Endothelial cell of umbilical vein (primary cell): Measurements from ENCODE around the gene ITGA5. TPM values are rescaled to one million over a fixed set of nuclear protein-coding genes. Genes with fewer than 3 reads are reported as not detected.

ENCODE experiments used
- BruUV-seq: library from RNA; stranded (reverse); fragments of 400-500 nt; replicated peaks from 2 replicates; lab custom pipeline; 2021; lab: Mats Ljungman, UMichigan
- CTCF ChIA-PET: fragments of 300-600, 350-600 bp; sonication (Branson Sonifier 250); formaldehyde crosslinking; loops from one replicate; lab custom pipeline; 2021; ENCODE audit warnings: antibody characterized with exemption, inconsistent platforms; lab: Charles Lee
- POLR2A ChIA-PET: fragments of 300-600, 350-600 bp; sonication (Branson Sonifier 250); formaldehyde crosslinking; loops from one replicate; lab custom pipeline; 2021; ENCODE audit warnings: antibody characterized with exemption, inconsistent platforms; lab: Charles Lee
- DNase-seq: peaks from one replicate; pipeline ENCODE4 v3.0.0-alpha.2; 2011; ENCODE audit warnings: low read depth, low spot score
- FAIRE-seq: peaks from 2 replicates; lab custom pipeline; 2011; peaks lifted over from hg19 to GRCh38; lab: Jason Lieb, UNC
- H2AFZ ChIP-seq: 2 replicates; pipeline ENCODE4 v1.6.0; 2012; ENCODE audit warnings: low read depth, low read length, control low read depth, inconsistent platforms
- H3K27ac ChIP-seq: 2 replicates; pipeline ENCODE4 v1.5.1; 2011; ENCODE audit warnings: low read depth, mild to moderate bottlenecking, control low read depth, low read length, moderate library complexity; ENCODE audit not compliant: insufficient read depth
- H3K27me3 ChIP-seq, 2 experiments: 2 replicates each; pipeline versions ENCODE4 v1.6.0 to v1.6.1; 2011; ENCODE audit warnings: low read length in 2 of 2, mixed read lengths in 1 of 2; ENCODE audit not compliant: control insufficient read depth in 2 of 2, insufficient read depth in 2 of 2
- H3K36me3 ChIP-seq, 2 experiments: 2 replicates in 1 of 2; 3 replicates in 1 of 2; pipeline ENCODE4 v1.5.1; 2011; ENCODE audit warnings: low read length in 2 of 2, mild to moderate bottlenecking in 1 of 2, moderate library complexity in 1 of 2; ENCODE audit not compliant: control insufficient read depth in 2 of 2, insufficient read depth in 2 of 2; ENCODE audit errors: extremely low read depth in 1 of 2
- H3K4me1 ChIP-seq: 3 replicates; pipeline ENCODE4 v1.5.1; 2011; ENCODE audit warnings: mild to moderate bottlenecking, low read length; ENCODE audit not compliant: control insufficient read depth, insufficient read depth; ENCODE audit errors: extremely low read depth
- H3K4me2 ChIP-seq: 2 replicates; pipeline ENCODE4 v1.6.1; 2011; ENCODE audit warnings: low read length, control low read depth, mixed read lengths; ENCODE audit not compliant: insufficient read depth
- H3K4me3 ChIP-seq, 3 experiments: fragments of 200-600 bp in 1 of 3; sonication (generic), shearing (Covaris generic) in 1 of 3; replicated peaks in 1 of 3; 2 replicates each; pipeline ENCODE4 v1.5.1; 2011 to 2016; ENCODE audit warnings: control low read depth in 3 of 3, low read length in 3 of 3, mild to moderate bottlenecking in 2 of 3, inconsistent platforms in 1 of 3, low read depth in 1 of 3, moderate library complexity in 1 of 3; ENCODE audit not compliant: insufficient read depth in 1 of 3
- H3K79me2 ChIP-seq: 2 replicates; pipeline ENCODE4 v1.6.0; 2012; ENCODE audit warnings: low read length, inconsistent platforms; ENCODE audit not compliant: control insufficient read depth, insufficient read depth
- H3K9ac ChIP-seq: replicated peaks from 2 replicates; pipeline ENCODE3; 2011; ENCODE audit warnings: low read length, control low read depth; ENCODE audit not compliant: insufficient read depth; ENCODE audit errors: extremely low read depth
- H3K9me1 ChIP-seq: replicated peaks from 3 replicates; pipeline ENCODE4 v1.6.0; 2011; ENCODE audit warnings: mild to moderate bottlenecking, low read length; ENCODE audit not compliant: control insufficient read depth, insufficient read depth; ENCODE audit errors: extremely low read depth
- H3K9me3 ChIP-seq: replicated peaks from 2 replicates; pipeline ENCODE4 v1.5.1; 2012; ENCODE audit warnings: low read length, inconsistent platforms; ENCODE audit not compliant: control insufficient read depth, insufficient read depth
- H4K20me1 ChIP-seq: replicated peaks from 2 replicates; pipeline ENCODE3; 2011; ENCODE audit warnings: mild to moderate bottlenecking, low read length; ENCODE audit not compliant: control insufficient read depth, insufficient read depth; ENCODE audit errors: extremely low read depth
- FOS ChIP-seq: IDR thresholded peaks from 2 replicates; pipeline ENCODE4 v1.6.1; 2011; ENCODE audit warnings: mild to moderate bottlenecking, low read length, moderate library complexity, borderline replicate concordance; ENCODE audit not compliant: insufficient read depth
- GATA2 ChIP-seq: IDR thresholded peaks from 2 replicates; pipeline ENCODE4 v1.7.0; 2011; ENCODE audit warnings: low read depth, mild to moderate bottlenecking, moderate library complexity, mixed read lengths, low read length; ENCODE audit not compliant: insufficient read length, insufficient read depth
- MAX ChIP-seq: IDR thresholded peaks from 2 replicates; pipeline ENCODE4 v1.6.1; 2011; ENCODE audit not compliant: insufficient read depth, insufficient read length
- MYC ChIP-seq: IDR thresholded peaks from one replicate; pipeline ENCODE4 v1.6.1; 2011; ENCODE audit warnings: mild to moderate bottlenecking, low read depth, low read length
- POLR2AphosphoS5 ChIP-seq: IDR thresholded peaks from 2 replicates; pipeline ENCODE4 v1.6.1; 2012; ENCODE audit warnings: low read depth, mild to moderate bottlenecking, control low read depth, low read length, moderate library complexity; ENCODE audit not compliant: insufficient read depth
- dilution Hi-C: fragments of 300-500 bp; cut with MboI; formaldehyde crosslinking; loops from one replicate; pipeline ENCODE4 v1.15.0; 2019; ENCODE audit warnings: low sequenced_read_pairs; ENCODE audit not compliant: extremely low pct_ligation_motif_present
- intact Hi-C: fragments of 100-400 bp; cut with micrococcal nuclease; formaldehyde crosslinking; loops from one replicate; pipeline ENCODE4 v1.10.0; 2022
- polyA plus RNA-seq, 4 experiments: library from polyadenylated mRNA; depleted of rRNA in 3 of 4; stranded (reverse) in 3 of 4; unstranded in 1 of 4; fragments of >200 nt; gene quantifications; 2 replicates each; pipeline versions ENCODE4 v1.2.1 to v1.2.3, GENCODE V29; 2011 to 2012; ENCODE audit warnings: missing spikeins in 1 of 4
- total RNA-seq: library from RNA; stranded (reverse); gene quantifications from 2 replicates; pipeline ENCODE4 v1.2.3, GENCODE V29; 2021

The ITGA5 gene
- total and polyA plus RNA-seq, 2 donors (not counting 3 experiments of a cell fraction or from before 2014, with no cell fraction given), result 657 to 938 TPM

DNA sequence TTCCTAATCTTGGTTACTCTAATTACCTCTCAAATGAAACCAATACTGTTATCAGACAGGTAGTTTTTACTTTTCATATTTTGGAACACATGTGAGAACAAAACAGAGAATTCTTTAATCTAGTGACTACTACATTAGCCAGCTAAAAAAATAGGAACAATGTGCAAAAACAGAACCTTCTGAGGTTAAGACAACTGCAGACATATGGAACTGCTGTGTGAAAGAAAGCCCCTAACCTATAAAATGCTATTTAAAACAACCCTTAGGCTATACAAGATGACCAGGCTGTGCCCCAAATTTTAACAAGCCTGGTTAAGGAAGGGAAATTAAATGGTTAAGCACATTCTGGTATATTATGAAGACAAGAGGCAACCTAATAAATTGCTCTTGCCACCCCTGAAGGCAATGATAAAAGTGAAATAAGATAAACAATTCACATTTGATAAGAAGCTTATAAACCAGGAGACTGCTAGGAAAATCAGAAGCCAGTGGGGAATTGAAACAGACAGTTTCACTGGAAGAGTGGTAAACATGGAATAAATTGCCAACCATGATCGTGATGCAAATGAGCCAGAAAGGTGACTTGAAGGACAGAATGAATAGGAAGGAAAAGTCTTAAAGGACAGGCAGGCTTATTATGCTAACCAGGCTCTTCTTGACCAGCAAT is 46.9 kb upstream of the ITGA5 start:
- TF ChIP-seq MAX, result no peak
- TF ChIP-seq POLR2AphosphoS5, result no peak
- TF ChIP-seq FOS, result no peak
- no peaks in the 10 kb centered on the region for H3K9me1 ChIP-seq
- CTCF ChIA-PET, result no interaction called here
- H3K27ac ChIP-seq, result no peak overlapping the region
- FAIRE-seq (no peak), DNase-seq (no peak)
- POLR2A ChIA-PET, result no interaction called here
- intact Hi-C loops, result loop anchor here (1.0 kb wide), 1 partner anchor 9 kb away; no protein-coding TSS in a partner anchor
- no peak overlapping the region for H3K4me2 ChIP-seq
- H3K4me1 ChIP-seq, result no peaks in the 10 kb centered on the region
- no peaks in the 10 kb centered on the region for H3K79me2 ChIP-seq
- no peaks in the 10 kb centered on the region for H3K36me3 ChIP-seq
- no peak overlapping the region for H2AFZ ChIP-seq
- dilution Hi-C loops, result no loop called here
- H3K9ac ChIP-seq, result no peak overlapping the region
- H3K9me3 ChIP-seq, result no peaks in the 10 kb centered on the region
- BruUV-seq, result no TSS peak
- no peaks in the 10 kb centered on the region for H4K20me1 ChIP-seq
- H3K27me3 ChIP-seq, result peaks cover 11 to 30% of the 10 kb centered on the region in 2 experiments
- no peak overlapping the region for H3K4me3 ChIP-seq

GRCh38 chr12:54463484-54463883 is 44.4 kb upstream of the ITGA5 start:
- no peak for TF ChIP-seq GATA2
- no peak for TF ChIP-seq MYC
- TF ChIP-seq POLR2AphosphoS5, result no peak
- BruUV-seq, result no TSS peak
- POLR2A ChIA-PET, result no interaction called here
- Histone ChIP-seq H3K4me3 (no peak overlapping the region), H3K36me3 (no peaks in the 10 kb centered on the region), H3K27me3 (peaks cover 13 to 25% of the 10 kb centered on the region in 2 experiments), H3K27ac (no peak overlapping the region), H3K79me2 (no peaks in the 10 kb centered on the region), H3K4me1 (no peaks in the 10 kb centered on the region), H2AFZ (no peak overlapping the region), H3K9ac (no peak overlapping the region), H4K20me1 (no peaks in the 10 kb centered on the region), H3K9me1 (no peaks in the 10 kb centered on the region), H3K4me2 (no peak overlapping the region), H3K9me3 (no peaks in the 10 kb centered on the region)
- dilution Hi-C loops (no loop called here), intact Hi-C loops (no loop called here)
- DNase-seq (no peak), FAIRE-seq (no peak)
- CTCF ChIA-PET, result interaction anchor here (0.5 to 1.8 kb wide), 4 partner anchors 10 to 65 kb away, joined by 4 to 5 read pairs (median 4); no protein-coding TSS in a partner anchor
